HEK293 (cell line): ENCODE data around the gene SLC6A15.
A peak's percentile ranks its signal among the peaks of the same experiment; 100 is the strongest.

Experiments used
- CTCF ChIA-PET: fragments of 350-600 bp; formaldehyde crosslinking; extraction: SDS; loops from one replicate; lab custom pipeline; 2021; ENCODE audit warnings: antibody characterized with exemption; lab: Yijun Ruan, JAX
- POLR2A ChIA-PET: fragments of 300-600 bp; formaldehyde crosslinking; extraction: SDS; loops from one replicate; lab custom pipeline; 2020; ENCODE audit warnings: antibody characterized with exemption, inconsistent platforms; lab: Yijun Ruan, JAX
- H3K27ac ChIP-seq: fragments of 200-500 bp; sonication (Bioruptor generic); 2 replicates; pipeline ENCODE4 v1.5.1; 2014; ENCODE audit warnings: low read depth, low read length, control low read depth, inconsistent platforms; ENCODE audit errors: extremely low read depth
- H3K36me3 ChIP-seq, 2 experiments: fragments of 200-500 bp in 1 of 2; sonication (Bioruptor generic) in 1 of 2; 1 replicate in 1 of 2; 2 replicates in 1 of 2; pipeline ENCODE4 v1.5.1; 2014 to 2017; ENCODE audit warnings: inconsistent platforms in 2 of 2, low read length in 2 of 2; ENCODE audit not compliant: control insufficient read depth in 2 of 2, insufficient read depth in 1 of 2
- H3K4me1 ChIP-seq: fragments of 200-500 bp; sonication (Bioruptor generic); 2 replicates; pipeline ENCODE4 v1.5.1; 2014; ENCODE audit warnings: mild to moderate bottlenecking, low read length, inconsistent platforms; ENCODE audit not compliant: control insufficient read depth, insufficient read depth
- H3K4me3 ChIP-seq: 2 replicates; pipeline ENCODE4 v1.5.1; 2011; ENCODE audit warnings: low read depth, mild to moderate bottlenecking, control low read depth, low read length, moderate library complexity
- H3K9me3 ChIP-seq: fragments of 200-500 bp; sonication (Bioruptor generic); 2 replicates; pipeline ENCODE4 v1.5.1; 2014; ENCODE audit warnings: low read depth, low read length, inconsistent platforms; ENCODE audit not compliant: control insufficient read depth, insufficient read depth
- KLF10 ChIP-seq: fragments of 450-650 bp; IDR thresholded peaks from 2 replicates; pipeline ENCODE4 v1.5.1; 2018; ENCODE audit warnings: missing biosample characterization, mild to moderate bottlenecking, missing genetic modification characterization
- KLF7 ChIP-seq: fragments of 450-650 bp; formaldehyde crosslinking; IDR thresholded peaks from 2 replicates; pipeline ENCODE4 v1.5.1; 2016; ENCODE audit warnings: missing biosample characterization, missing genetic modification characterization, borderline replicate concordance
- KLF9 ChIP-seq: fragments of 450-650 bp; formaldehyde crosslinking; IDR thresholded peaks from 2 replicates; pipeline ENCODE4 v1.5.1; 2016; ENCODE audit warnings: missing biosample characterization, missing genetic modification characterization, low read depth
- ZBTB17 ChIP-seq: fragments of 450-650 bp; formaldehyde crosslinking; IDR thresholded peaks from 2 replicates; pipeline ENCODE4 v1.5.1; 2016; ENCODE audit warnings: missing biosample characterization, missing genetic modification characterization
- ZBTB20 ChIP-seq: fragments of 450-650 bp; formaldehyde crosslinking; IDR thresholded peaks from 2 replicates; pipeline ENCODE4 v1.5.1; 2016; ENCODE audit warnings: missing biosample characterization, missing genetic modification characterization
- ZFHX2 ChIP-seq: fragments of 450-650 bp; formaldehyde crosslinking; conservative IDR thresholded peaks from 2 replicates; pipeline ENCODE4 v1.5.1; 2016; ENCODE audit warnings: missing biosample characterization, missing genetic modification characterization
- ZNF248 ChIP-seq: fragments of 450-650 bp; formaldehyde crosslinking; IDR thresholded peaks from 2 replicates; pipeline ENCODE4 v1.5.1; 2017; ENCODE audit warnings: missing biosample characterization, missing genetic modification characterization
- ZNF394 ChIP-seq: fragments of 450-650 bp; formaldehyde crosslinking; IDR thresholded peaks from 2 replicates; pipeline ENCODE4 v1.5.1; 2016; ENCODE audit warnings: missing biosample characterization, missing genetic modification characterization, mild to moderate bottlenecking, moderate library complexity, borderline replicate concordance
- ZNF423 ChIP-seq: fragments of 450-650 bp; formaldehyde crosslinking; IDR thresholded peaks from 2 replicates; pipeline ENCODE4 v1.5.1; 2016; ENCODE audit warnings: missing biosample characterization, missing genetic modification characterization
- ZNF529 ChIP-seq: fragments of 450-650 bp; formaldehyde crosslinking; IDR thresholded peaks from 2 replicates; pipeline ENCODE4 v1.5.1; 2017; ENCODE audit warnings: missing genetic modification characterization, missing biosample characterization; ENCODE audit not compliant: insufficient replicate concordance
- ZNF626 ChIP-seq: fragments of 450-650 bp; sonication (Bioruptor Pico); formaldehyde crosslinking; IDR thresholded peaks from 2 replicates; pipeline ENCODE4 v1.5.1; 2018; ENCODE audit warnings: missing biosample characterization, missing genetic modification characterization, inconsistent platforms
- ZNF654 ChIP-seq: fragments of 450-650 bp; formaldehyde crosslinking; IDR thresholded peaks from 2 replicates; pipeline ENCODE4 v1.5.1; 2016; ENCODE audit warnings: low read depth, missing biosample characterization, missing genetic modification characterization
- ZNF768 ChIP-seq: fragments of 450-650 bp; formaldehyde crosslinking; IDR thresholded peaks from 2 replicates; pipeline ENCODE4 v1.5.1; 2018; ENCODE audit warnings: missing biosample characterization, mild to moderate bottlenecking, missing genetic modification characterization
- ZSCAN30 ChIP-seq: fragments of 450-650 bp; IDR thresholded peaks from 2 replicates; pipeline ENCODE4 v1.5.1; 2018; ENCODE audit warnings: missing biosample characterization, mild to moderate bottlenecking, missing genetic modification characterization, moderate library complexity
- TF ChIP-seq, protein P1 (sequence below): fragments of 450-650 bp; formaldehyde crosslinking; IDR thresholded peaks from 2 replicates; pipeline ENCODE4 v1.5.1; 2017; ENCODE audit warnings: missing biosample characterization, missing genetic modification characterization
- TF ChIP-seq, protein P2 (sequence below): fragments of 450-650 bp; formaldehyde crosslinking; IDR thresholded peaks from 2 replicates; pipeline ENCODE4 v1.5.1; 2016; ENCODE audit warnings: missing biosample characterization, missing genetic modification characterization
- TF ChIP-seq, protein P3 (sequence below): fragments of 450-650 bp; formaldehyde crosslinking; IDR thresholded peaks from 2 replicates; pipeline ENCODE4 v1.5.1; 2016; ENCODE audit warnings: missing biosample characterization, missing genetic modification characterization
- TF ChIP-seq, protein P4 (sequence below): fragments of 450-650 bp; formaldehyde crosslinking; IDR thresholded peaks from 2 replicates; pipeline ENCODE4 v1.5.1; 2016; ENCODE audit warnings: missing biosample characterization, missing genetic modification characterization
- TF ChIP-seq, protein P5 (sequence below): fragments of 450-650 bp; formaldehyde crosslinking; IDR thresholded peaks from 2 replicates; pipeline ENCODE4 v1.5.1; 2016; ENCODE audit warnings: missing biosample characterization, missing genetic modification characterization

The SLC6A15 gene

DNA sequence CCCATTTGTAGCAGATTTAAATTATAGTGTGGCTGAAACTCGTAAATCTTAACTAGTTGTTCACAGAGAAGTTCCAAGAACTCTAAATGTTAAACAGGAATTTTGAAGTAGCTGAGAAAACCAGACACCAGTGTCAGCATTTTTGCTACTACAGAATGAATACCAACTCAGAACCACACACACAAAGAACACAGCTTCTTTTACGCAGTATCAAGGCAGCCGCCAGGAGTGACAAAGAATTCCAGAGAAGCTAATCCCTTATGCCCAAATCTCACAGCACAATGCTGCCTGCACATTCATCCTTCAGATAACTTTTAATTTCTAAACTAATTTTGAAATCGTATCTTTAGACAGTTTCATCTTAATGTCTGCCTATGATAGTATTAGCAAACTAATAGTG, 37.4 kb downstream of the SLC6A15 start:
- H3K27ac ChIP-seq: no peak overlapping the region
- TF ChIP-seq ZNF248 (tag by site-specific recombination) (no peak), ZNF394 (tag by site-specific recombination) (no peak), ZBTB17 (tag by site-specific recombination) (no peak), ZNF768 (tag by site-specific recombination) (no peak)
- TF ChIP-seq, protein P1, sequence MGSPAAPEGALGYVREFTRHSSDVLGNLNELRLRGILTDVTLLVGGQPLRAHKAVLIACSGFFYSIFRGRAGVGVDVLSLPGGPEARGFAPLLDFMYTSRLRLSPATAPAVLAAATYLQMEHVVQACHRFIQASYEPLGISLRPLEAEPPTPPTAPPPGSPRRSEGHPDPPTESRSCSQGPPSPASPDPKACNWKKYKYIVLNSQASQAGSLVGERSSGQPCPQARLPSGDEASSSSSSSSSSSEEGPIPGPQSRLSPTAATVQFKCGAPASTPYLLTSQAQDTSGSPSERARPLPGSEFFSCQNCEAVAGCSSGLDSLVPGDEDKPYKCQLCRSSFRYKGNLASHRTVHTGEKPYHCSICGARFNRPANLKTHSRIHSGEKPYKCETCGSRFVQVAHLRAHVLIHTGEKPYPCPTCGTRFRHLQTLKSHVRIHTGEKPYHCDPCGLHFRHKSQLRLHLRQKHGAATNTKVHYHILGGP: no peak
- no peak overlapping the region for H3K4me3 ChIP-seq
- CTCF ChIA-PET: interaction anchor here (0.5 to 10.3 kb wide), 31 partner anchors 9 to 1074 kb away, joined by 3 to 218 read pairs (median 3); partner anchors contain the start of genes LRRIQ1 and TSPAN19
- no peaks in the 10 kb centered on the region for H3K4me1 ChIP-seq
- H3K36me3 ChIP-seq: peaks cover 8 to 14% of the 10 kb centered on the region in 2 experiments
- H3K9me3 ChIP-seq: no peaks in the 10 kb centered on the region
- POLR2A ChIA-PET: no interaction called here

DNA sequence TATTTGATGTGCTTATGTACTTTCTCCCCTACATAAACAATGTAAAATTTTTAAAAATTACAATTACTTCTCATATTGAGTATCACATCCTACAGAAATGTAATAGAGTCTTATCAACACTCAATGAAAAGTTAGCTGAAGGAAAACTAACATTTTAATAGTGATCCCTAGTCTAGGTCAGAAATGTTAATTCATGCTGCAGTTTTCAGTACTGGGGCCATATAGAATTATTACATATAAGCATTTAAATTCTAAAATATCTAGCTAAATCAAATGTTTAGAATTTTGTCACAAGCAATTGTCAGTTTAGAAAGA, 37.8 kb downstream of the SLC6A15 start:
- H3K9me3 ChIP-seq: no peaks in the 10 kb centered on the region
- POLR2A ChIA-PET: no interaction called here
- peaks cover 8 to 14% of the 10 kb centered on the region in 2 experiments for H3K36me3 ChIP-seq
- H3K4me3 ChIP-seq: no peak overlapping the region
- 0 out of 2 replicates have a peak, but pooled peaks have one; percentile 5 for TF ChIP-seq KLF10
- no peak for TF ChIP-seq ZNF529 (tag by site-specific recombination)
- H3K4me1 ChIP-seq: no peaks in the 10 kb centered on the region
- CTCF ChIA-PET: interaction anchor here (0.5 to 10.3 kb wide), 30 partner anchors 9 to 1075 kb away, joined by 3 to 218 read pairs (median 3); partner anchors contain the start of genes LRRIQ1 and TSPAN19
- no peak overlapping the region for H3K27ac ChIP-seq

DNA sequence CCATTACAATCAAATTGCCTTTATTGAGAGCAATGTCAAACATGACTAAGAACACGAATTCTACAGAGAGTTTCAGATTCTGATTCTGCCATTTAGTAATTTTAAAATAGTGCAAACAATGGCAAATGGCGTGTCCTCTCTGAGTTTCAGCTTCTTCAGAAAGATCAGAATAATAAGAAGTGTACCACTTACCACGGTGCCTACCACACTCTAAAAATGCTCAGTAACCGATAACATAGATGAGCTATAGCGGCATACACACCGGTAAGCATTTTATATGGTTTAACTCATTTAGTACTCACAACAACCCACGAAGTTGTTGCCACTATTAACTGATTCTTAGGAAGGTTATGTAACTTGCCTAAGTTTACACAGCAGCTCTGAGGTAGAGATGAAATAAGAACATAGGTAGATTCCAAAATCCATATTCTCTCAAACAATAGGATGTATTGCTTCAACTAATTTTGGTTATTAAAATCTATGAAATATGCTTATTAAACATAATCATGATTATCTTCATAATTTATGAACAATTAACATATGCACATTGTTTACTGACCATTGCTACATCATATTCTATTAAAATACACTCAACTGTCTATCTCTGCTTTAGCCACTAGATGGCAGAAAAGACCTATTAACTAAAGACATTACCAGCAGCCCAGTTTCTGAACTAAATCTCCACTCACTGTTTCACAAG, 38.3 kb downstream of the SLC6A15 start:
- H3K4me1 ChIP-seq: no peaks in the 10 kb centered on the region
- no peak overlapping the region for H3K27ac ChIP-seq
- H3K9me3 ChIP-seq: no peaks in the 10 kb centered on the region
- H3K4me3 ChIP-seq: no peak overlapping the region
- POLR2A ChIA-PET: no interaction called here
- CTCF ChIA-PET: interaction anchor here (0.6 to 10.3 kb wide), 29 partner anchors 8 to 403 kb away, joined by 3 to 218 read pairs (median 3); no protein-coding TSS in a partner anchor
- H3K36me3 ChIP-seq: peaks cover 8 to 14% of the 10 kb centered on the region in 2 experiments
- TF ChIP-seq ZBTB20 (tag by site-specific recombination) (no peak), ZNF423 (no peak), KLF7 (tag by site-specific recombination) (no peak), KLF9 (tag by site-specific recombination) (no peak), ZNF626 (no peak), KLF10 (0 out of 2 replicates have a peak, but pooled peaks have one; percentile 15), ZFHX2 (tag by site-specific recombination) (no peak), ZSCAN30 (tag by site-specific recombination) (no peak), ZNF654 (tag by site-specific recombination) (peak; percentile 96)
- TF ChIP-seq, protein P2, sequence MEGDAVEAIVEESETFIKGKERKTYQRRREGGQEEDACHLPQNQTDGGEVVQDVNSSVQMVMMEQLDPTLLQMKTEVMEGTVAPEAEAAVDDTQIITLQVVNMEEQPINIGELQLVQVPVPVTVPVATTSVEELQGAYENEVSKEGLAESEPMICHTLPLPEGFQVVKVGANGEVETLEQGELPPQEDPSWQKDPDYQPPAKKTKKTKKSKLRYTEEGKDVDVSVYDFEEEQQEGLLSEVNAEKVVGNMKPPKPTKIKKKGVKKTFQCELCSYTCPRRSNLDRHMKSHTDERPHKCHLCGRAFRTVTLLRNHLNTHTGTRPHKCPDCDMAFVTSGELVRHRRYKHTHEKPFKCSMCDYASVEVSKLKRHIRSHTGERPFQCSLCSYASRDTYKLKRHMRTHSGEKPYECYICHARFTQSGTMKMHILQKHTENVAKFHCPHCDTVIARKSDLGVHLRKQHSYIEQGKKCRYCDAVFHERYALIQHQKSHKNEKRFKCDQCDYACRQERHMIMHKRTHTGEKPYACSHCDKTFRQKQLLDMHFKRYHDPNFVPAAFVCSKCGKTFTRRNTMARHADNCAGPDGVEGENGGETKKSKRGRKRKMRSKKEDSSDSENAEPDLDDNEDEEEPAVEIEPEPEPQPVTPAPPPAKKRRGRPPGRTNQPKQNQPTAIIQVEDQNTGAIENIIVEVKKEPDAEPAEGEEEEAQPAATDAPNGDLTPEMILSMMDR (tag by site-specific recombination): peak; percentile 43; the same call in 1 of the 2 replicates
- TF ChIP-seq, protein P3, sequence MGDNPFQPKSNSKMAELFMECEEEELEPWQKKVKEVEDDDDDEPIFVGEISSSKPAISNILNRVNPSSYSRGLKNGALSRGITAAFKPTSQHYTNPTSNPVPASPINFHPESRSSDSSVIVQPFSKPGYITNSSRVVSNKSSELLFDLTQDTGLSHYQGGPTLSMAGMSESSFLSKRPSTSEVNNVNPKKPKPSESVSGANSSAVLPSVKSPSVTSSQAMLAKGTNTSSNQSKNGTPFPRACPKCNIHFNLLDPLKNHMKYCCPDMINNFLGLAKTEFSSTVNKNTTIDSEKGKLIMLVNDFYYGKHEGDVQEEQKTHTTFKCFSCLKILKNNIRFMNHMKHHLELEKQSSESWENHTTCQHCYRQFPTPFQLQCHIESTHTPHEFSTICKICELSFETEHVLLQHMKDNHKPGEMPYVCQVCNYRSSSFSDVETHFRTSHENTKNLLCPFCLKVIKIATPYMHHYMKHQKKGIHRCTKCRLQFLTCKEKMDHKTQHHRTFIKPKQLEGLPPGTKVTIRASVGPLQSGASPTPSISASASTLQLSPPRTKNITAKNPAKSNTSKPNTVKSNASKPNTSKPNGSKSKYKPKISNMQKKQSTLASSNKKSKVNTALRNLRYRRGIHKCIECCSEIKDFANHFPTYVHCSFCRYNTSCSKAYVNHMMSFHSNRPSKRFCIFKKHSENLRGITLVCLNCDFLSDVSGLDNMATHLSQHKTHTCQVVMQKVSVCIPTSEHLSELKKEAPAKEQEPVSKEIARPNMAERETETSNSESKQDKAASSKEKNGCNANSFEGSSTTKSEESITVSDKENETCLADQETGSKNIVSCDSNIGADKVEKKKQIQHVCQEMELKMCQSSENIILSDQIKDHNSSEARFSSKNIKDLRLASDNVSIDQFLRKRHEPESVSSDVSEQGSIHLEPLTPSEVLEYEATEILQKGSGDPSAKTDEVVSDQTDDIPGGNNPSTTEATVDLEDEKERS: no peak
- TF ChIP-seq, protein P4, sequence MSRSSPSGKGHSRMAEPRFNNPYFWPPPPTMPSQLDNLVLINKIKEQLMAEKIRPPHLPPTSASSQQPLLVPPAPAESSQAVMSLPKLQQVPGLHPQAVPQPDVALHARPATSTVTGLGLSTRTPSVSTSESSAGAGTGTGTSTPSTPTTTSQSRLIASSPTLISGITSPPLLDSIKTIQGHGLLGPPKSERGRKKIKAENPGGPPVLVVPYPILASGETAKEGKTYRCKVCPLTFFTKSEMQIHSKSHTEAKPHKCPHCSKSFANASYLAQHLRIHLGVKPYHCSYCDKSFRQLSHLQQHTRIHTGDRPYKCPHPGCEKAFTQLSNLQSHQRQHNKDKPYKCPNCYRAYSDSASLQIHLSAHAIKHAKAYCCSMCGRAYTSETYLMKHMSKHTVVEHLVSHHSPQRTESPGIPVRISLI (tag by site-specific recombination): no peak
- TF ChIP-seq, protein P5, sequence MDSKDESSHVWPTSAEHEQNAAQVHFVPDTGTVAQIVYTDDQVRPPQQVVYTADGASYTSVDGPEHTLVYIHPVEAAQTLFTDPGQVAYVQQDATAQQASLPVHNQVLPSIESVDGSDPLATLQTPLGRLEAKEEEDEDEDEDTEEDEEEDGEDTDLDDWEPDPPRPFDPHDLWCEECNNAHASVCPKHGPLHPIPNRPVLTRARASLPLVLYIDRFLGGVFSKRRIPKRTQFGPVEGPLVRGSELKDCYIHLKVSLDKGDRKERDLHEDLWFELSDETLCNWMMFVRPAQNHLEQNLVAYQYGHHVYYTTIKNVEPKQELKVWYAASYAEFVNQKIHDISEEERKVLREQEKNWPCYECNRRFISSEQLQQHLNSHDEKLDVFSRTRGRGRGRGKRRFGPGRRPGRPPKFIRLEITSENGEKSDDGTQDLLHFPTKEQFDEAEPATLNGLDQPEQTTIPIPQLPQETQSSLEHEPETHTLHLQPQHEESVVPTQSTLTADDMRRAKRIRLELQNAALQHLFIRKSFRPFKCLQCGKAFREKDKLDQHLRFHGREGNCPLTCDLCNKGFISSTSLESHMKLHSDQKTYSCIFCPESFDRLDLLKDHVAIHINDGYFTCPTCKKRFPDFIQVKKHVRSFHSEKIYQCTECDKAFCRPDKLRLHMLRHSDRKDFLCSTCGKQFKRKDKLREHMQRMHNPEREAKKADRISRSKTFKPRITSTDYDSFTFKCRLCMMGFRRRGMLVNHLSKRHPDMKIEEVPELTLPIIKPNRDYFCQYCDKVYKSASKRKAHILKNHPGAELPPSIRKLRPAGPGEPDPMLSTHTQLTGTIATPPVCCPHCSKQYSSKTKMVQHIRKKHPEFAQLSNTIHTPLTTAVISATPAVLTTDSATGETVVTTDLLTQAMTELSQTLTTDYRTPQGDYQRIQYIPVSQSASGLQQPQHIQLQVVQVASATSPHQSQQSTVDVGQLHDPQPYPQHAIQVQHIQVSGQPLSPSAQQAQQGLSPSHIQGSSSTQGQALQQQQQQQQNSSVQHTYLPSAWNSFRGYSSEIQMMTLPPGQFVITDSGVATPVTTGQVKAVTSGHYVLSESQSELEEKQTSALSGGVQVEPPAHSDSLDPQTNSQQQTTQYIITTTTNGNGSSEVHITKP (tag by site-specific recombination): no peak
